Fibroblast of skin of scalp (primary cell): ENCODE measurements around the gene NLK.
"Not testable (repeated sequence)": the region's sequence is repeated elsewhere in the genome, so short reads cannot be mapped to it uniquely, and the experiment has no call there.

ENCODE experiments used
- DNase-seq: peaks from one replicate; pipeline ENCODE4 v3.0.0-alpha.2; 2013

The NLK gene

GRCh38 chr17:28115046-28115445 is 72.6 kb downstream of the NLK start:
- DNase-seq = no peak

- no peak for DNase-seq
Measured at GRCh38 chr17:28117304-28117703, 74.8 kb downstream of the NLK start.

GRCh38 chr17:28118362-28118761 is 75.9 kb downstream of the NLK start:
- DNase-seq = no peak

GRCh38 chr17:28119046-28119445 is 76.6 kb downstream of the NLK start:
- no peak for DNase-seq

- DNase-seq = no peak
Measured at GRCh38 chr17:28119560-28119959, 77.1 kb downstream of the NLK start.

GRCh38 chr17:28120766-28121165 is 78.3 kb downstream of the NLK start:
- DNase-seq = no peak

GRCh38 chr17:28124962-28125361 is 82.5 kb downstream of the NLK start:
- no peak for DNase-seq

- DNase-seq = no peak
Measured at GRCh38 chr17:28125526-28126378, 83.3 kb downstream of the NLK start.

GRCh38 chr17:28127196-28127595 is 84.7 kb downstream of the NLK start:
- DNase-seq = no peak

GRCh38 chr17:28128779-28129178 is 86.3 kb downstream of the NLK start:
- DNase-seq = no peak

- no peak for DNase-seq
Measured at GRCh38 chr17:28130472-28130871, 88.0 kb downstream of the NLK start.

- peak; percentile 30 for DNase-seq
Measured at GRCh38 chr17:28131599-28131998, 89.1 kb downstream of the NLK start.

- peak; percentile 82 for DNase-seq
Measured at GRCh38 chr17:28133562-28133970, 91.1 kb downstream of the NLK start.

- no peak for DNase-seq
Measured at GRCh38 chr17:28136923-28137322, 94.4 kb downstream of the NLK start.

GRCh38 chr17:28139822-28140221 is 97.3 kb downstream of the NLK start:
- DNase-seq = no peak

- DNase-seq = no peak
Measured at GRCh38 chr17:28141313-28141712, 98.8 kb downstream of the NLK start.

GRCh38 chr17:28141773-28142172 is 99.3 kb downstream of the NLK start:
- DNase-seq = no peak

- DNase-seq = no peak
Measured at GRCh38 chr17:28142305-28142704, 99.8 kb downstream of the NLK start.

GRCh38 chr17:28144019-28144418 is 101.5 kb downstream of the NLK start:
- DNase-seq = no peak

- DNase-seq = peak; percentile 55
Measured at GRCh38 chr17:28145348-28145747, 102.9 kb downstream of the NLK start.

- DNase-seq = no peak
Measured at GRCh38 chr17:28147017-28147416, 104.5 kb downstream of the NLK start.

- no peak for DNase-seq
Measured at GRCh38 chr17:28151001-28151400, 108.5 kb downstream of the NLK start.

- DNase-seq = no peak
Measured at GRCh38 chr17:28154214-28154613, 111.7 kb downstream of the NLK start.

GRCh38 chr17:28155405-28155804 is 112.9 kb downstream of the NLK start:
- not testable (repeated sequence) for DNase-seq

GRCh38 chr17:28159004-28159403 is 116.5 kb downstream of the NLK start:
- no peak for DNase-seq
